Esophagus muscularis mucosa (tissue), 4 donors: ENCODE results near the gene DHX35. TPM values are rescaled to one million over a fixed set of nuclear protein-coding genes. Genes with fewer than 3 reads are reported as not detected.

Experiments
- DNase-seq: peaks from one replicate; pipeline ENCODE4 v3.0.0-alpha.2; 2017; ENCODE audit errors: extremely low spot score
- H3K27ac ChIP-seq, 4 donors: fragments of 200-600 bp; sonication (generic); replicated peaks in 1 of 4; 1 replicate in 3 of 4; 2 replicates in 1 of 4; pipeline ENCODE4 v1.5.1; 2016 to 2019; ENCODE audit warnings: mild to moderate bottlenecking in 1 of 4
- H3K27me3 ChIP-seq, 4 donors: fragments of 200-600 bp; sonication (generic); one replicate each; pipeline versions ENCODE4 v1.5.1 to v1.6.0; 2016 to 2019
- H3K36me3 ChIP-seq, 4 donors: fragments of 200-600 bp; sonication (generic); one replicate each; pipeline ENCODE4 v1.5.1; 2016 to 2019
- H3K4me1 ChIP-seq, 4 donors: fragments of 200-600 bp; sonication (generic); one replicate each; pipeline ENCODE4 v1.5.1; 2016 to 2019
- H3K4me3 ChIP-seq, 4 donors: fragments of 200-600 bp; sonication (generic); 1 replicate in 2 of 4; 2 replicates in 2 of 4; pipeline ENCODE4 v1.5.1; 2016 to 2019; ENCODE audit warnings: mild to moderate bottlenecking in 4 of 4, moderate library complexity in 1 of 4
- H3K9me3 ChIP-seq, 4 donors: fragments of 200-600 bp; sonication (generic); 1 replicate in 3 of 4; 2 replicates in 1 of 4; pipeline ENCODE4 v1.5.1; 2016 to 2019
- CTCF ChIP-seq, 3 experiments: fragments of 200-600 bp in 2 of 3; fragments of 450-650 bp in 1 of 3; sonication (generic) in 2 of 3; IDR thresholded peaks; one replicate each; pipeline ENCODE4 v1.5.1; 2017 to 2019; ENCODE audit warnings: antibody characterized with exemption in 3 of 3, mild to moderate bottlenecking in 2 of 3, moderate library complexity in 1 of 3
- EP300 ChIP-seq: sonication (generic); formaldehyde crosslinking; IDR thresholded peaks from one replicate; pipeline ENCODE4 v1.6.1; 2017; ENCODE audit warnings: antibody characterized with exemption
- POLR2A ChIP-seq: fragments of 450-650 bp; IDR thresholded peaks from one replicate; pipeline ENCODE4 v1.6.1; 2017; ENCODE audit warnings: antibody characterized with exemption, moderate library complexity, mild to moderate bottlenecking, low read depth
- POLR2AphosphoS5 ChIP-seq, 2 donors: sonication (generic); formaldehyde crosslinking; IDR thresholded peaks; one replicate each; pipeline ENCODE4 v1.6.1; 2017; ENCODE audit warnings: antibody characterized with exemption in 2 of 2
- WGBS: methylation state at CpG from one replicate; pipeline ENCODE4 v1.1.5; 2018; 5-methylcytosine and 5-hydroxymethylcytosine counted together
- intact Hi-C: fragments of 100-400 bp; cut with DNase I; formaldehyde crosslinking; loops from one replicate; pipeline ENCODE4 v1.15.1; 2023
- total RNA-seq, 4 donors: library from RNA; depleted of rRNA; stranded (reverse); fragments of >200 nt; gene quantifications; one replicate each; pipeline versions ENCODE4 v1.1.0 to v1.2.1, GENCODE V29; 2016

The DHX35 gene
- total RNA-seq, 4 donors from 2014 or later, result 19.7 to 31.7 (median 24.5) TPM

- H3K36me3 ChIP-seq, result peaks cover 0 to 40% (median 1%) of the 10 kb centered on the region in 4 donors
- peaks cover 0 to 38% (median 0%) of the 10 kb centered on the region in 4 donors for H3K27me3 ChIP-seq
- no peaks in the 10 kb centered on the region for H3K9me3 ChIP-seq
- intact Hi-C loops, result loop anchor here (10.0 kb wide), 1 partner anchor 165 kb away; no protein-coding TSS in a partner anchor
- 67% methylated on average over 7 of the region's 7 CpGs for WGBS
- no peak overlapping the region for H3K4me3 ChIP-seq
- no peak for DNase-seq
- no peak overlapping the region for H3K27ac ChIP-seq
- H3K4me1 ChIP-seq, result no peaks in the 10 kb centered on the region
- TF ChIP-seq POLR2A, result no peak
- TF ChIP-seq EP300, result no peak
- no peak for TF ChIP-seq POLR2AphosphoS5 (IDR thresholded peaks at IDR 0.05)
Measured at GRCh38 chr20:38919683-38920082, 42.5 kb upstream of the DHX35 start.

- Histone ChIP-seq H3K27ac (no peak overlapping the region), H3K4me1 (no peaks in the 10 kb centered on the region), H3K36me3 (peaks cover 0 to 38% (median 1%) of the 10 kb centered on the region in 4 donors), H3K4me3 (no peak overlapping the region), H3K27me3 (peaks cover 0 to 38% (median 0%) of the 10 kb centered on the region in 4 donors), H3K9me3 (no peaks in the 10 kb centered on the region)
- no peak for DNase-seq
- TF ChIP-seq CTCF (IDR thresholded peaks at IDR 0.05) (no peak), POLR2A (no peak), POLR2AphosphoS5 (IDR thresholded peaks at IDR 0.05) (no peak), EP300 (no peak)
- WGBS, result 82% methylated on average over 3 of the region's 3 CpGs
- intact Hi-C loops, result loop anchor here (10.0 kb wide), 1 partner anchor 164 kb away; no protein-coding TSS in a partner anchor
Measured at GRCh38 chr20:38920411-38920810, 41.7 kb upstream of the DHX35 start.

GRCh38 chr20:38920851-38921250, 41.3 kb upstream of the DHX35 start:
- no peaks in the 10 kb centered on the region for H3K9me3 ChIP-seq
- 83% methylated on average over 9 of the region's 9 CpGs for WGBS
- peaks cover 0 to 34% (median 1%) of the 10 kb centered on the region in 4 donors for H3K36me3 ChIP-seq
- peaks cover 0 to 3% (median 2%) of the 10 kb centered on the region in 4 donors for H3K4me1 ChIP-seq
- H3K27me3 ChIP-seq, result peaks cover 0 to 38% (median 0%) of the 10 kb centered on the region in 4 donors
- intact Hi-C loops, result loop anchor here (10.0 kb wide), 1 partner anchor 164 kb away; no protein-coding TSS in a partner anchor
- no peak overlapping the region for H3K4me3 ChIP-seq
- TF ChIP-seq POLR2AphosphoS5 (IDR thresholded peaks at IDR 0.05) (no peak), POLR2A (no peak), CTCF (IDR thresholded peaks at IDR 0.05) (no peak), EP300 (no peak)
- no peak overlapping the region for H3K27ac ChIP-seq
- no peak for DNase-seq

GRCh38 chr20:38924718-38925117, 37.4 kb upstream of the DHX35 start:
- Histone ChIP-seq H3K36me3 (peaks cover 0 to 13% (median 0%) of the 10 kb centered on the region in 4 donors), H3K4me1 (peaks cover 16 to 27% (median 19%) of the 10 kb centered on the region in 4 donors), H3K4me3 (no peak overlapping the region), H3K9me3 (no peaks in the 10 kb centered on the region), H3K27me3 (peaks cover 0 to 16% (median 0%) of the 10 kb centered on the region in 4 donors), H3K27ac (no peak overlapping the region)
- TF ChIP-seq POLR2A (no peak), EP300 (no peak), POLR2AphosphoS5 (IDR thresholded peaks at IDR 0.05) (no peak), CTCF (IDR thresholded peaks at IDR 0.05) (no peak)
- intact Hi-C loops, result loop anchor here (10.0 kb wide), 1 partner anchor 160 kb away; no protein-coding TSS in a partner anchor
- WGBS, result 90% methylated on average over 2 of the region's 2 CpGs
- no peak for DNase-seq

DNA sequence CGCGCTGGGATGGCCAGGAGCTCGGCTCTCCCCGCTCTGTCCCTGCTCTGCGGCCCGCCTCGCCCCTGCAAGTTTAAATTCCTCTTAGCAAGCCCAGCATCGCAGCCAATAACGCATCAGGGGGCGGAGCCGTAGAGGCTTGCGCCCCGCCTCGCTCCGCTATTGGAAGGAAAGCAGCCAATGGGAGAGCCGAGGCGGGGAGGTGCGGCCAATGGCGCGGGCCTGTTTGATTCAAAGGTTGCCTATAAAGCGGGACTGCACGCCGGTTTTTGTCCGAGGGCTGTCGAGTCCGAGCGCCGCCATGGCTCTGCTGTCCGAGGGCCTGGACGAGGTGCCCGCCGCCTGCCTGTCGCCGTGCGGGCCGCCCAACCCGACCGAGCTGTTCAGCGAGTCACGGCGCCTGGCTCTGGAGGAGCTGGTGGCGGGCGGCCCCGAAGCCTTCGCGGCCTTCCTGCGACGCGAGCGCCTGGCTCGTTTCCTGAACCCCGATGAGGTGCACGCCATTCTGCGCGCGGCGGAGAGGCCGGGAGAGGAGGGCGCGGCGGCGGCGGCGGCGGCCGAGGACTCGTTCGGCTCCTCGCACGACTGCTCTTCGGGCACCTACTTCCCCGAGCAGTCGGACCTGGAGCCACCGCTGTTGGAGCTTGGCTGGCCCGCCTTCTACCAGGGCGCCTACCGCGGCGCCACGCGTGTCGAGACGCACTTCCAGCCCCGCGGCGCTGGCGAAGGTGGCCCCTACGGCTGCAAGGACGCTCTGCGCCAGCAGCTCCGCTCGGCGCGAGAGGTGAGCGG, 35.8 kb upstream of the DHX35 start, which contains the start of gene FAM83D:
TSS of gene FAM83D (plus strand) at position 276 of the 792 bp plus-strand sequence. CDS start at position 302, 26 bp downstream.
- TF ChIP-seq CTCF (IDR thresholded peaks at IDR 0.05), result peak in 1 of 3 experiments; percentile 13
- peak; percentile 89 for TF ChIP-seq POLR2A
- no peak for TF ChIP-seq EP300
- peak; percentile 89 to 99 for TF ChIP-seq POLR2AphosphoS5 (IDR thresholded peaks at IDR 0.05)
- H3K27ac ChIP-seq, result peak within 1 kb of the TSS; percentile 77 to 91 (median 85)
- H3K36me3 ChIP-seq, result peaks cover 0 to 4% (median 0%) of the 10 kb centered on the region in 4 donors
- intact Hi-C loops, result loop anchor here (2.0 to 10.0 kb wide), 2 partner anchors 122 to 158 kb away; no protein-coding TSS in a partner anchor
- H3K4me1 ChIP-seq, result peaks cover 16 to 38% (median 21%) of the 10 kb centered on the region in 4 donors
- peaks cover 0 to under 1% (median 0%) of the 10 kb centered on the region in 4 donors for H3K27me3 ChIP-seq
- DNase-seq, result peak; percentile 98
- no peaks in the 10 kb centered on the region for H3K9me3 ChIP-seq
- peak within 1 kb of the TSS; percentile 67 to 92 (median 78) for H3K4me3 ChIP-seq
- WGBS, result 1% methylated on average over 48 of the region's 95 CpGs
